Esophagus muscularis mucosa (tissue), 3 donors: Measurements from ENCODE around the gene ACAA2.

Experiments
- POLR2A ChIP-seq: fragments of 450-650 bp; IDR thresholded peaks from one replicate; pipeline ENCODE4 v1.6.1; 2017; ENCODE audit warnings: antibody characterized with exemption, moderate library complexity, mild to moderate bottlenecking, low read depth
- TF ChIP-seq, protein P1 (sequence below), 3 experiments: fragments of 200-600 bp in 2 of 3; fragments of 450-650 bp in 1 of 3; sonication (generic) in 2 of 3; IDR thresholded peaks; one replicate each; pipeline ENCODE4 v1.5.1; 2017 to 2019; ENCODE audit warnings: antibody characterized with exemption in 3 of 3, mild to moderate bottlenecking in 2 of 3, moderate library complexity in 1 of 3

DNA sequence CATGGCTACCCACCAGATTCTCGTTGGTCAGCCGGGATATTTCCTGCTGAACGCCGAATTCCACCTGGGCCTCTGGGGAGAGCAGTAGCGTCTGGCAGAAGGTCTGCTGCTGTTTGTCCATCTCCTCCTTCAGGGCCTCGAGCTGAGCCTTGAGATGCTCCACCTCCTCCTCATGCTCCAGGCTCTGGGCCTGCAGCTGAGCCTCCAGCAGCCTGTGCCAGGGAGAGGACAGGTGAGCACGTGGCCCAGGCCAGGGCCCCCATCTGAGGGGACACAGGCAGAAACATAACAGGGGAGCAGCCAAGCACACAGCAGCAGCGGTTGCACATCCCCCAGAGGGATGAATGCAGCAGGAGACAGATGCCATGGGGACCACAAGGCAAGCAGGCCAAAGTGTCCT, 40.1 kb upstream of the ACAA2 start:
- TF ChIP-seq, protein P1, sequence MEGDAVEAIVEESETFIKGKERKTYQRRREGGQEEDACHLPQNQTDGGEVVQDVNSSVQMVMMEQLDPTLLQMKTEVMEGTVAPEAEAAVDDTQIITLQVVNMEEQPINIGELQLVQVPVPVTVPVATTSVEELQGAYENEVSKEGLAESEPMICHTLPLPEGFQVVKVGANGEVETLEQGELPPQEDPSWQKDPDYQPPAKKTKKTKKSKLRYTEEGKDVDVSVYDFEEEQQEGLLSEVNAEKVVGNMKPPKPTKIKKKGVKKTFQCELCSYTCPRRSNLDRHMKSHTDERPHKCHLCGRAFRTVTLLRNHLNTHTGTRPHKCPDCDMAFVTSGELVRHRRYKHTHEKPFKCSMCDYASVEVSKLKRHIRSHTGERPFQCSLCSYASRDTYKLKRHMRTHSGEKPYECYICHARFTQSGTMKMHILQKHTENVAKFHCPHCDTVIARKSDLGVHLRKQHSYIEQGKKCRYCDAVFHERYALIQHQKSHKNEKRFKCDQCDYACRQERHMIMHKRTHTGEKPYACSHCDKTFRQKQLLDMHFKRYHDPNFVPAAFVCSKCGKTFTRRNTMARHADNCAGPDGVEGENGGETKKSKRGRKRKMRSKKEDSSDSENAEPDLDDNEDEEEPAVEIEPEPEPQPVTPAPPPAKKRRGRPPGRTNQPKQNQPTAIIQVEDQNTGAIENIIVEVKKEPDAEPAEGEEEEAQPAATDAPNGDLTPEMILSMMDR (IDR thresholded peaks at IDR 0.05), result no peak
- TF ChIP-seq POLR2A, result no peak
